HFFc6 (cell line): Measurements from ENCODE around the gene EPS8L2. TPM values are rescaled to one million over a fixed set of nuclear protein-coding genes. Genes with fewer than 3 reads are reported as not detected.

ENCODE experiments used
- DNase-seq: peaks from one replicate; pipeline ENCODE4 v3.0.0-alpha.2; 2018
- H3K27ac Mint-ChIP-seq: 2 replicates; pipeline ENCODE4 v1.8.0; 2020; ENCODE audit warnings: mild to moderate bottlenecking, mixed read lengths
- H3K27me3 Mint-ChIP-seq: 2 replicates; pipeline ENCODE4 v1.8.0; 2021; ENCODE audit warnings: mild to moderate bottlenecking, moderate library complexity, mixed read lengths; ENCODE audit not compliant: insufficient read depth
- H3K36me3 Mint-ChIP-seq: 2 replicates; pipeline ENCODE4 v1.8.0; 2021; ENCODE audit warnings: low read depth, mixed read lengths
- H3K4me1 Mint-ChIP-seq: 2 replicates; pipeline ENCODE4 v1.8.0; 2020; ENCODE audit warnings: low read depth, mixed read lengths
- H3K4me3 Mint-ChIP-seq: 2 replicates; pipeline ENCODE4 v1.8.0; 2020; ENCODE audit warnings: mild to moderate bottlenecking, moderate library complexity, mixed read lengths
- H3K9me3 Mint-ChIP-seq: 2 replicates; pipeline ENCODE4 v1.8.0; 2020; ENCODE audit warnings: mild to moderate bottlenecking, mixed read lengths
- CTCF ChIP-seq: fragments of 200-600 bp; sonication (generic); IDR thresholded peaks from 2 replicates; pipeline ENCODE4 v1.5.0; 2021; ENCODE audit warnings: antibody characterized with exemption, mild to moderate bottlenecking
- total RNA-seq, 6 experiments: library from RNA; stranded (reverse); fragmentation: NEBNext Ultra II Directional; extraction: Animal tissue kit (Norgen Biotek cat#: 25700); gene quantifications; 2 replicates in 1 of 6; 3 replicates in 5 of 6; pipeline ENCODE4 v1.2.3, GENCODE V29; 2021

The EPS8L2 gene
- total RNA-seq, 6 experiments from 2014 or later, result 55.5 to 70.1 (median 65.1) TPM

DNA sequence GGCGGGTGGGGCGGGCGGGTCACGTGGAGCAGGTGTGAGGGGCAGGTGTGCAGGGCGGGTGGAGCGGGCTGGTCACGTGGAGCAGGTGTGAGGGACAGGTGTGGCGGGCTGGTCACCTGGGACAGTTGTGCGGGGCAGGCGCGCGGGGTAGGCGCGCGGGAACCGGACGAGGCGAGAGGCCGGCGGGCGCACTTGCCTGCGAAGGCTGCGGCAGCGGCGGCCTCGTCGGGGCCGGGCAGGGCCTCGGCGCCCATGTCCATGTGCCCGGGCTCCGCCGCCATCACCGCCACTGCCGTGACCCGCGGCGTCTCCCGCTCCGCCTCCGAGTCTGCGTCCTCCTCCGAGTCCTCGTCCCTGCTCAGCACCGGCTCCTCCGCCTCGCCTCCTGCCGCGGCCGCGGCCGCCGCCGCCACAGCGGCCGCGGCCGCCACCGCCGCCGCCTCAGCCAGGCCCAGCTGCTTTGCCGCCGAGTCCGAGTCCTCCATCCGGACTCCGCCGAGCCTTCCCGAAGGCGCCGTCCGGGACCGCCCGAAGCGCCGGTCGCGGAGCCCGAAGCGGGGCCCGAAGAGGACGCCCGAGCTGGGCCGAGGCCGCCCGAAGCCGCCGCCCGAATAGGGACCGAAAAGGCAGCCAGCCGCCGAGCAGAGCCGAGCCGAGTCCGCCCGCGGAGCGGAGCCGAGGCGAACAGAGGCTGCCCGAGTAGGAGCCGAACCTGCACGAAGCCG, 11.3 kb upstream of the EPS8L2 start, which contains the start of gene DEAF1:
DEAF1 (minus strand) TSS at position 660 of the 725 bp plus-strand sequence; CDS start at position 485, 175 bp downstream.
- H3K27ac Mint-ChIP-seq, result peak within 1 kb of the TSS; percentile 95
- TF ChIP-seq CTCF, result no peak
- H3K4me3 Mint-ChIP-seq, result peak within 1 kb of the TSS; percentile 94
- peaks cover 3% of the 10 kb centered on the region for H3K27me3 Mint-ChIP-seq
- DNase-seq, result peak; percentile 97
- H3K9me3 Mint-ChIP-seq, result no peaks in the 10 kb centered on the region
- peaks cover 55% of the 10 kb centered on the region for H3K4me1 Mint-ChIP-seq
- H3K36me3 Mint-ChIP-seq, result peaks cover 6% of the 10 kb centered on the region; the same call in 1 of the 2 replicates

- peak overlapping the region; percentile 95 for H3K27ac Mint-ChIP-seq
These were observed 10.8 kb upstream of the EPS8L2 start for GRCh38 chr11:695288-695537.

GRCh38 chr11:695538-696248, 10.3 kb upstream of the EPS8L2 start, which contains the start of gene TMEM80:
Gene TMEM80 (plus strand): TSS chr11:695816. CDS start chr11:695828, 12 bp downstream.
- Mint-ChIP-seq H3K27me3 (peaks cover 3% of the 10 kb centered on the region), H3K9me3 (no peaks in the 10 kb centered on the region), H3K36me3 (peaks cover 6% of the 10 kb centered on the region; the same call in 1 of the 2 replicates), H3K4me1 (peaks cover 57% of the 10 kb centered on the region), H3K4me3 (peak within 1 kb of the TSS; percentile 94), H3K27ac (peak within 1 kb of the TSS; percentile 95)
- no peak for TF ChIP-seq CTCF
- DNase-seq, result peak; percentile 97

More at GRCh38 chr11:695288-695537, 10.8 kb upstream of the EPS8L2 start:
- Mint-ChIP-seq H3K27me3 (peaks cover 3% of the 10 kb centered on the region), H3K4me3 (peak overlapping the region; percentile 94), H3K36me3 (peaks cover 6% of the 10 kb centered on the region; the same call in 1 of the 2 replicates), H3K9me3 (no peaks in the 10 kb centered on the region), H3K4me1 (peaks cover 57% of the 10 kb centered on the region)
- no peak for DNase-seq
- TF ChIP-seq CTCF, result no peak

DNA sequence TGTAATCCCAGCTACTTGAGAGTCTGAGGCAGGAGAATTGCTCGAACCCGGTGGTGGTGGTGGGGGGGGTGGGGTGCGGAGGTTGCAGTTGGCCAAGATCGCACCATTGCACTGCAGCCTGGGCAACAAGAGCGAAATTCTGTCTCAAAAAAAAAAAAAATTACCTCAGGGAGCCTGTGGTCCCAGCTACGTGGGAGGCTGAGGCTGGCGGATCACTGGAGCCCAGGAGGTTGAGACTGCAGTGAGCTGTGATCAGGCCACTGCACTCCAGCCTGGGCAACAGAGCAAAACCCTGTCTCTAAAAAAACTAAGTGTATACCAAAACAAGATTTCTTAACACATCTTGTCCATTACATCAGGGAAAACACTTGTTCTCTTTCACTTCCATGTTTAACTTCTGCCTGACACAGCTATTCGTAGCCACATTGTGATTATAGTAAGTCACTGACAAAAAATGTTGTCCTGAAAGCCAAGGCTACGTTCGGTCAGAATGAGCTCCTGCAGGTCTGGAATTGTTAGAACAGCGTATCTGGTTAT, 9.0 kb upstream of the EPS8L2 start:
- peak overlapping the region; percentile 94 for H3K4me3 Mint-ChIP-seq
- peak overlapping the region; percentile 95 for H3K27ac Mint-ChIP-seq
- no peaks in the 10 kb centered on the region for H3K9me3 Mint-ChIP-seq
- H3K36me3 Mint-ChIP-seq, result peaks cover 6% of the 10 kb centered on the region; the same call in 1 of the 2 replicates
- peak; percentile 74 for DNase-seq
- no peak for TF ChIP-seq CTCF
- peaks cover 3% of the 10 kb centered on the region for H3K27me3 Mint-ChIP-seq
- peaks cover 55% of the 10 kb centered on the region for H3K4me1 Mint-ChIP-seq

DNA sequence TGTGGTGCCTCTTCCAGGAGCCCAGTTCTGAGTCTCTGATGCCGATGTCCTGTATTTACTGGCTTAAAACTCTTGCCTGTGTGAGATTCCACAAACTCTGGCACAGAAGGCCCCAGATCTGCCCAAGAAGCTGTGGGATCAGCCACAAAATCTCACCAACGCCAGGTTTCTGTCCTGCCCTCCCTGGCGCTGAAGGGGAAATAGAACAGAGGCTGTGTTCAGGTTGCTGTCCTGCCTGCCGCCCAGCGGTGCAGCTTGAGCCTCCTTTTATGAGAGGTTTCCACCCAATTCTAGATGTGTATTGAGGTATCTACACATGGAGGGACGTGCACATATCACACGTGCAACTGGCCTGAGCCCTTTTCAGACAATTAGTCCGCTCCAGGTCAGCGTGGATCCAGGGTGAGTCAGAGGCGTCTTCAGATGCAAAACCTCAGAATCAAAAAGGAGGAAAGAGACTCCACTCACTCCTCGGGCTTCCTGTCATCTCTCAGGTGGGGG, 8.2 kb upstream of the EPS8L2 start:
- Mint-ChIP-seq H3K4me1 (peaks cover 48% of the 10 kb centered on the region), H3K27me3 (peaks cover 3% of the 10 kb centered on the region), H3K36me3 (peaks cover 6% of the 10 kb centered on the region; the same call in 1 of the 2 replicates), H3K4me3 (peak overlapping the region; percentile 94), H3K9me3 (no peaks in the 10 kb centered on the region), H3K27ac (peak overlapping the region; percentile 95)
- DNase-seq, result peak; percentile 61
- TF ChIP-seq CTCF, result no peak
